Keratinocyte (primary cell): ENCODE data around the gene RHCG. TPM values are rescaled to one million over a fixed set of nuclear protein-coding genes. Genes with fewer than 3 reads are reported as not detected.

Experiments used
- DNase-seq: peaks from one replicate; pipeline ENCODE4 v3.0.0-alpha.2; 2011; ENCODE audit warnings: low read depth, missing footprints, low spot score
- FAIRE-seq: peaks from 2 replicates; lab custom pipeline; 2011; peaks lifted over from hg19 to GRCh38; lab: Jason Lieb, UNC
- H2AFZ ChIP-seq: 2 replicates; pipeline ENCODE4 v1.6.0; 2012; ENCODE audit warnings: low read length, control low read depth, inconsistent platforms; ENCODE audit not compliant: control insufficient read depth
- H3K27ac ChIP-seq: 2 replicates; pipeline ENCODE4 v1.5.1; 2011; ENCODE audit warnings: low read length; ENCODE audit not compliant: control insufficient read depth, insufficient read depth
- H3K27me3 ChIP-seq: 3 replicates; pipeline ENCODE4 v1.6.0; 2011; ENCODE audit warnings: low read length; ENCODE audit not compliant: control insufficient read depth, insufficient read depth; ENCODE audit errors: extremely low read depth
- H3K36me3 ChIP-seq, 2 experiments: 2 replicates in 1 of 2; 3 replicates in 1 of 2; pipeline ENCODE4 v1.5.1; 2011; ENCODE audit warnings: low read length in 2 of 2, mild to moderate bottlenecking in 1 of 2; ENCODE audit not compliant: control insufficient read depth in 2 of 2, insufficient read depth in 2 of 2; ENCODE audit errors: extremely low read depth in 1 of 2
- H3K4me1 ChIP-seq: 3 replicates; pipeline ENCODE4 v1.5.1; 2011; ENCODE audit warnings: low read length; ENCODE audit not compliant: control insufficient read depth, insufficient read depth; ENCODE audit errors: extremely low read depth
- H3K4me2 ChIP-seq: 3 replicates; pipeline ENCODE4 v1.6.0; 2011; ENCODE audit warnings: low read depth, low read length; ENCODE audit not compliant: control insufficient read depth, insufficient read depth; ENCODE audit errors: extremely low read depth
- H3K4me3 ChIP-seq, 3 experiments: fragments of 200-600 bp in 1 of 3; sonication (generic) in 1 of 3; 2 replicates in 2 of 3; 3 replicates in 1 of 3; pipeline ENCODE4 v1.5.1; 2011 to 2016; ENCODE audit warnings: low read length in 3 of 3, mild to moderate bottlenecking in 3 of 3, control low read depth in 2 of 3, inconsistent platforms in 1 of 3, low read depth in 1 of 3, mixed read lengths in 1 of 3, mixed run types in 1 of 3, moderate library complexity in 1 of 3; ENCODE audit not compliant: control insufficient read depth in 2 of 3, insufficient read depth in 2 of 3; ENCODE audit errors: extremely low read depth in 1 of 3
- H3K79me2 ChIP-seq: 2 replicates; pipeline ENCODE4 v1.6.0; 2012; ENCODE audit warnings: low read length; ENCODE audit not compliant: control insufficient read depth, insufficient read depth
- H3K9ac ChIP-seq: 3 replicates; pipeline ENCODE4 v1.6.0; 2011; ENCODE audit warnings: low read length; ENCODE audit not compliant: control insufficient read depth, insufficient read depth; ENCODE audit errors: extremely low read depth
- H3K9me1 ChIP-seq: 3 replicates; pipeline ENCODE4 v1.6.0; 2011; ENCODE audit warnings: low read length; ENCODE audit not compliant: control insufficient read depth, insufficient read depth; ENCODE audit errors: extremely low read depth
- H3K9me3 ChIP-seq: 2 replicates; pipeline ENCODE4 v1.5.1; 2012; ENCODE audit warnings: low read depth, low read length; ENCODE audit not compliant: control insufficient read depth
- H4K20me1 ChIP-seq: 3 replicates; pipeline ENCODE4 v1.6.0; 2011; ENCODE audit warnings: low read length; ENCODE audit not compliant: control insufficient read depth, insufficient read depth; ENCODE audit errors: extremely low read depth
- CTCF ChIP-seq, 3 experiments: IDR thresholded peaks in 1 of 3; conservative IDR thresholded peaks in 1 of 3; optimal IDR thresholded peaks in 1 of 3; 2 replicates in 2 of 3; 3 replicates in 1 of 3; pipeline versions ENCODE3 to v1.5.1; 2011; ENCODE audit warnings: low read length in 3 of 3, mild to moderate bottlenecking in 3 of 3, moderate library complexity in 2 of 3, control low read depth in 1 of 3, inconsistent platforms in 1 of 3; ENCODE audit not compliant: insufficient read depth in 2 of 3; ENCODE audit errors: extremely low read depth in 1 of 3
- EZH2 ChIP-seq: IDR thresholded peaks from one replicate; pipeline ENCODE4 v1.6.1; 2012; ENCODE audit warnings: inconsistent platforms, mild to moderate bottlenecking, low read length, moderate library complexity
- dilution Hi-C: fragments of 300-500 bp; cut with MboI; formaldehyde crosslinking; loops from one replicate; pipeline ENCODE4 v1.7.0; 2020; ENCODE audit warnings: low sequenced_read_pairs; ENCODE audit not compliant: extremely low pct_ligation_motif_present
- polyA plus RNA-seq, 5 experiments: library from polyadenylated mRNA; depleted of rRNA in 3 of 5; stranded (reverse) in 3 of 5; stranded (forward) in 1 of 5; unstranded in 1 of 5; fragments of >200 nt; gene quantifications; 1 replicate in 1 of 5; 2 replicates in 3 of 5; 3 replicates in 1 of 5; pipeline versions ENCODE4 v1.2.1 to v1.2.3, GENCODE V29; 2011 to 2012; ENCODE audit warnings: missing spikeins in 2 of 5, low read depth in 1 of 5, low replicate concordance in 1 of 5

RHCG gene
- polyA plus RNA-seq, 1 donor (not counting 4 experiments of a cell fraction or from before 2014, with no cell fraction given) = 6.9 TPM

- no peak for TF ChIP-seq CTCF (optimal IDR thresholded peaks at IDR 0.05 in 1 of 3, IDR thresholded peaks at IDR 0.05 in 1 of 3, conservative IDR thresholded peaks at IDR 0.05 in 1 of 3; ENCODE audit: extremely low read depth in 1 of 3, insufficient read depth in 2 of 3, low read length in 3 of 3)
- TF ChIP-seq EZH2 = no peak
- Histone ChIP-seq H3K27me3 (no peaks in the 10 kb centered on the region), H2AFZ (no peak overlapping the region), H3K79me2 (no peaks in the 10 kb centered on the region), H3K9me3 (no peaks in the 10 kb centered on the region), H3K9me1 (no peaks in the 10 kb centered on the region), H3K36me3 (no peaks in the 10 kb centered on the region), H3K27ac (no peak overlapping the region), H3K4me3 (no peak overlapping the region), H3K9ac (no peak overlapping the region), H3K4me1 (peaks cover 11% of the 10 kb centered on the region), H3K4me2 (no peak overlapping the region), H4K20me1 (no peaks in the 10 kb centered on the region)
- FAIRE-seq = no peak
- dilution Hi-C loops = no loop called here
- DNase-seq = no peak
These were observed 9.8 kb upstream of the RHCG start for GRCh38 chr15:89506026-89506686.

GRCh38 chr15:89504166-89504565 is 7.8 kb upstream of the RHCG start:
- Histone ChIP-seq H3K79me2 (no peaks in the 10 kb centered on the region), H3K36me3 (no peaks in the 10 kb centered on the region), H3K4me3 (no peak overlapping the region), H3K9ac (no peak overlapping the region), H2AFZ (no peak overlapping the region), H4K20me1 (no peaks in the 10 kb centered on the region), H3K9me3 (no peaks in the 10 kb centered on the region), H3K27me3 (no peaks in the 10 kb centered on the region), H3K9me1 (no peaks in the 10 kb centered on the region), H3K27ac (no peak overlapping the region), H3K4me2 (no peak overlapping the region), H3K4me1 (peaks cover 11% of the 10 kb centered on the region)
- FAIRE-seq (no peak), DNase-seq (no peak)
- TF ChIP-seq EZH2 (no peak), CTCF (optimal IDR thresholded peaks at IDR 0.05 in 1 of 3, IDR thresholded peaks at IDR 0.05 in 1 of 3, conservative IDR thresholded peaks at IDR 0.05 in 1 of 3; ENCODE audit: extremely low read depth in 1 of 3, insufficient read depth in 2 of 3, low read length in 3 of 3) (no peak)
- dilution Hi-C loops = no loop called here
